ENCODE data around the gene TESK1. TPM values are rescaled to one million over a fixed set of nuclear protein-coding genes. Genes with fewer than 3 reads are reported as not detected.

Gene TESK1
- total and polyA plus RNA-seq, 2 of the 8 experiments (the other 6 are each of a cell fraction or from before 2014, with no cell fraction given), result 13.5 to 13.9 TPM

DNA sequence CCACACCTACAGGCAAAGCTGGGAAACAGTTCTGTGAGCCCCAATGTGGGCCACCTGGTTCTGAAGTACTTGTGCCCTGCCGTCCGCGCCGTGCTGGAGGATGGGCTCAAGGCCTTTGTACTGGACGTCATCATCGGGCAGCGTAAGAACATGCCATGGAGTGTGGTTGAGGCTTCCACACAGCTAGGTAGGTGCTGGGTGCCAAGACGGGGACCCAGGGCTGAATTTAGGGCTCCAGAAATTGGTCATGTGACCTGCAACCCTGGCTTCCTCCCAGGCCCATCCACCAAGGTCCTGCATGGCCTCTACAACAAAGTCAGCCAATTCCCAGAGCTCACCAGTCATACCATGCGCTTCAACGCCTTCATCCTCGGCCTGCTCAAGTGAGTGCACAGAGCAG lies 46.9 kb upstream of the TESK1 start:
- TF ChIP-seq CEBPB (IDR thresholded peaks at IDR 0.05; ENCODE audit: low read depth, low read length) (no peak), NRF1 (IDR thresholded peaks at IDR 0.05; ENCODE audit: low read depth, low read length) (no peak)

More for the DNA sequence above, 46.9 kb upstream of the TESK1 start:
- no peak for DNase-seq (ENCODE audit: low read depth in 1 of 2, low spot score in 2 of 2)
- H2BK120ac ChIP-seq (replicated peaks; ENCODE audit: low read depth, low read length), result no peak overlapping the region
- H3K4me2 ChIP-seq (ENCODE audit: insufficient read depth in 1 of 2, low read depth in 2 of 2, low read length in 2 of 2), result no peak overlapping the region
- no peaks in the 10 kb centered on the region for H3K23me2 ChIP-seq (ENCODE audit: low read depth, low read length)
- ChIA-PET POLR2A (ENCODE audit: partially characterized antibody) (interaction anchor here (0.6 to 1.6 kb wide), 3 partner anchors 8 to 148 kb away, joined by 3 to 4 read pairs (median 4); no protein-coding TSS in a partner anchor), CTCF (ENCODE audit: partially characterized antibody) (interaction anchor here (1.2 to 18.3 kb wide), 6 partner anchors 10 to 80 kb away, joined by 4 to 181 read pairs (median 6); partner anchors contain the start of gene RUSC2)
- H3K27me3 ChIP-seq (replicated peaks in 1 of 4; ENCODE audit: control insufficient read depth in 3 of 4, extremely low read depth in 1 of 4, insufficient read depth in 3 of 4, low read length in 3 of 4), result no peaks in the 10 kb centered on the region
- H2BK15ac ChIP-seq (ENCODE audit: low read length), result no peak overlapping the region
- H3K14ac ChIP-seq (ENCODE audit: insufficient read length), result no peak overlapping the region
- H2AFZ ChIP-seq (ENCODE audit: low read length), result no peak overlapping the region
- H3K18ac ChIP-seq (ENCODE audit: extremely low read depth, low read length), result no peak overlapping the region
- H3K4me3 ChIP-seq (ENCODE audit: extremely low read depth in 1 of 4, insufficient read depth in 2 of 4, low read depth in 3 of 4, low read length in 4 of 4), result no peak overlapping the region
- H2BK12ac ChIP-seq (ENCODE audit: low read depth, low read length), result no peak overlapping the region
- H3K9me3 ChIP-seq (ENCODE audit: insufficient read depth in 2 of 2, low read depth in 1 of 2, low read length in 1 of 2), result no peaks in the 10 kb centered on the region
- peaks cover 0 to 4% (median 0%) of the 10 kb centered on the region in 4 experiments; a peak in 3 of 7 replicates for H3K4me1 ChIP-seq (replicated peaks in 1 of 4; ENCODE audit: control insufficient read depth in 3 of 4, insufficient read depth in 4 of 4, low read length in 3 of 4)
- H3K79me1 ChIP-seq (ENCODE audit: low read depth, low read length), result no peaks in the 10 kb centered on the region
- no peaks in the 10 kb centered on the region; a peak in 1 of 4 replicates for H3K79me2 ChIP-seq (ENCODE audit: control insufficient read depth in 1 of 2, insufficient read depth in 2 of 2, low read length in 2 of 2)
- H2BK5ac ChIP-seq (ENCODE audit: low read depth, low read length), result no peak overlapping the region
- no peak overlapping the region for H4K5ac ChIP-seq (ENCODE audit: insufficient read length, low read depth, low read length)
- H3K27ac ChIP-seq (ENCODE audit: low read depth, low read length), result no peak overlapping the region
- peaks cover 0 to 2% of the 10 kb centered on the region in 2 experiments for H4K20me1 ChIP-seq (replicated peaks in 1 of 2; ENCODE audit: control insufficient read depth in 1 of 2, insufficient read depth in 2 of 2, low read length in 2 of 2)
- no peak overlapping the region for H3K4ac ChIP-seq (replicated peaks; ENCODE audit: insufficient read length, low read depth, low read length)
- FAIRE-seq, result no peak
- 0 out of 2 replicates have a peak overlapping the region, but pooled peaks have one; percentile 11 for H4K8ac ChIP-seq (ENCODE audit: extremely low read depth, insufficient read depth, low read length)
- H2AK5ac ChIP-seq (ENCODE audit: low read depth, low read length), result no peak overlapping the region
- H3K36me3 ChIP-seq (ENCODE audit: control insufficient read depth in 2 of 4, insufficient read depth in 4 of 4, low read length in 3 of 4), result no peaks in the 10 kb centered on the region; a peak in 1 of 8 replicates
- no peak overlapping the region for H2BK20ac ChIP-seq (ENCODE audit: low read length)
- H3K56ac ChIP-seq (replicated peaks; ENCODE audit: insufficient read length, low read depth, low read length), result no peak overlapping the region
- H3K9ac ChIP-seq (replicated peaks in 1 of 4; ENCODE audit: extremely low read depth in 1 of 4, low read depth in 3 of 4, low read length in 3 of 4), result no peak overlapping the region; a peak in 1 of 7 replicates
- no peak overlapping the region for H3K23ac ChIP-seq (ENCODE audit: insufficient read length)
- 92% methylated on average over 11 of the region's 11 CpGs; no CpG with 5 or more reads in 1 of the 2 experiments for WGBS, 2 experiments (ENCODE audit: extremely low coverage in 1 of 2, insufficient coverage in 1 of 2, insufficient read length in 1 of 2, insufficient replicate concordance in 2 of 2, low coverage in 1 of 2, low lambda C conversion rate in 2 of 2, missing lambda C conversion rate in 1 of 2)
- H4K91ac ChIP-seq (replicated peaks; ENCODE audit: insufficient read length, low read length), result no peak overlapping the region
